Transverse colon (tissue), 4 donors: ENCODE data around the gene RIT2.

Source experiments
- EP300 ChIP-seq: sonication (generic); formaldehyde crosslinking; IDR thresholded peaks from one replicate; pipeline ENCODE4 v1.6.1; 2017; ENCODE audit warnings: antibody characterized with exemption, low read depth
- POLR2A ChIP-seq: fragments of 450-650 bp; IDR thresholded peaks from one replicate; pipeline ENCODE4 v1.6.1; 2016; ENCODE audit warnings: antibody characterized with exemption, mild to moderate bottlenecking, moderate library complexity
- POLR2AphosphoS5 ChIP-seq, 3 donors: sonication (generic); formaldehyde crosslinking; IDR thresholded peaks; one replicate each; pipeline ENCODE4 v1.6.1; 2016; ENCODE audit warnings: antibody characterized with exemption in 3 of 3
- TF ChIP-seq, protein P1 (sequence below), 5 experiments: fragments of 200-600 bp in 3 of 5; fragments of 450-650 bp in 2 of 5; sonication (generic) in 3 of 5; IDR thresholded peaks; 1 replicate in 2 of 5; 2 replicates in 3 of 5; pipeline ENCODE4 v1.5.1; 2016 to 2017; ENCODE audit warnings: antibody characterized with exemption in 5 of 5, inconsistent platforms in 3 of 5, mild to moderate bottlenecking in 2 of 5, moderate library complexity in 1 of 5

DNA sequence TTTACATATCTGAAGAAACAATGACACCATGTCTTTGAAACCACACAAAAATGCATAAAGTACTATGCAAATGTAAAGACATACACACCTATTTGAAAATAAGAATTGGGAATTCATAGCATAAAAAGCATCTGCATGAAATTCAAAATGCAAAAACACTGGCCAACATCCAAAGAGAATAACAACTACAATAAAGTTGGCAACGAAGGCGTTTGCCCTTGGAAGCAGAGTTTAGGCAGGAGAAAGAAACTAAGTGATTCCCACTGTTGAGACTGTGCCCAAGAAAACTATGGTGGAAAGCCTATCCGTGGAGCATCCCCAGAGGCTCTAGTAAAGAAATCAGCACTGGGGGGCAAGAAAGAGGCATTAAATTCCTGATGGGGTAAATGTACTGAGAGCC is 292.8 kb downstream of the RIT2 start:
- TF ChIP-seq POLR2A (no peak), POLR2AphosphoS5 (IDR thresholded peaks at IDR 0.05) (no peak), EP300 (no peak)
- TF ChIP-seq, protein P1, sequence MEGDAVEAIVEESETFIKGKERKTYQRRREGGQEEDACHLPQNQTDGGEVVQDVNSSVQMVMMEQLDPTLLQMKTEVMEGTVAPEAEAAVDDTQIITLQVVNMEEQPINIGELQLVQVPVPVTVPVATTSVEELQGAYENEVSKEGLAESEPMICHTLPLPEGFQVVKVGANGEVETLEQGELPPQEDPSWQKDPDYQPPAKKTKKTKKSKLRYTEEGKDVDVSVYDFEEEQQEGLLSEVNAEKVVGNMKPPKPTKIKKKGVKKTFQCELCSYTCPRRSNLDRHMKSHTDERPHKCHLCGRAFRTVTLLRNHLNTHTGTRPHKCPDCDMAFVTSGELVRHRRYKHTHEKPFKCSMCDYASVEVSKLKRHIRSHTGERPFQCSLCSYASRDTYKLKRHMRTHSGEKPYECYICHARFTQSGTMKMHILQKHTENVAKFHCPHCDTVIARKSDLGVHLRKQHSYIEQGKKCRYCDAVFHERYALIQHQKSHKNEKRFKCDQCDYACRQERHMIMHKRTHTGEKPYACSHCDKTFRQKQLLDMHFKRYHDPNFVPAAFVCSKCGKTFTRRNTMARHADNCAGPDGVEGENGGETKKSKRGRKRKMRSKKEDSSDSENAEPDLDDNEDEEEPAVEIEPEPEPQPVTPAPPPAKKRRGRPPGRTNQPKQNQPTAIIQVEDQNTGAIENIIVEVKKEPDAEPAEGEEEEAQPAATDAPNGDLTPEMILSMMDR (IDR thresholded peaks at IDR 0.05) = no peak
